Left ventricle myocardium superior (tissue), 1 donor: ENCODE measurements around the gene TMEM87A. TPM values are rescaled to one million over a fixed set of nuclear protein-coding genes. Genes with fewer than 3 reads are reported as not detected.
A peak's percentile ranks its signal among the peaks of the same experiment; 100 is the strongest.
"Not testable (repeated sequence)": the region's sequence is repeated elsewhere in the genome, so short reads cannot be mapped to it uniquely, and the experiment has no call there.

Experiments
- ATAC-seq: fragments of 200-7000 bp; cut with Tn5 transposase; one replicate; pipeline ENCODE4 v1.9.1; 2020; ENCODE audit warnings: mild to moderate bottlenecking, moderate library complexity
- DNase-seq: peaks from one replicate; pipeline ENCODE4 v3.0.0-alpha.2; 2020
- intact Hi-C: fragments of 100-400 bp; cut with micrococcal nuclease; formaldehyde crosslinking; loops from one replicate; pipeline ENCODE4 v1.11.0; 2022
- total RNA-seq: library from RNA; stranded (reverse); fragmentation: NEBNext Ultra II Directional; extraction: Animal tissue kit (Norgen Biotek cat#: 25700); gene quantifications from one replicate; pipeline ENCODE4 v1.2.1, GENCODE V29; 2021
- donor health status: DM: no; HTN: yes; CAD: no; lungs with severe emphysema.

TMEM87A gene
- total RNA-seq, 1 donor from 2014 or later: 16.4 TPM

GRCh38 chr15:42275780-42276391 lies 2.7 kb upstream of the TMEM87A start:
- DNase-seq (no peak), ATAC-seq (no peak)
- intact Hi-C loops: no loop called here

DNA sequence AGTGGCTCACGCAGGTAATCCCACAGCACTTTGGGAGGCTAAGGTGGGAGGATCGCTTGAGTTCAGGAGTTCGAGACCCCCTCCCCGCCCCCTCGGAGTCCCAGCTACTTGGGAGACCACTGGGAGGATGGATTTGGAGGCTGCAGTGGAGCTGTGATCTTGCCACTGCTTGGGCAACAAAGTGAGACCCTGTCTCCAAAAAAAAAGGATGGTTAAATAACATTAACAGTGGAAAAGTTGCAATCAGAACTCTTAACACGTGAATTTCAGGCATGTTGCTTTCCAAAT lies 1.4 kb upstream of the TMEM87A start:
- DNase-seq (no peak), ATAC-seq (no peak)
- intact Hi-C loops: no loop called here

GRCh38 chr15:42273900-42274701 lies 868 bp upstream of the TMEM87A start:
- ATAC-seq: peak; percentile 48
- intact Hi-C loops: no loop called here

DNA sequence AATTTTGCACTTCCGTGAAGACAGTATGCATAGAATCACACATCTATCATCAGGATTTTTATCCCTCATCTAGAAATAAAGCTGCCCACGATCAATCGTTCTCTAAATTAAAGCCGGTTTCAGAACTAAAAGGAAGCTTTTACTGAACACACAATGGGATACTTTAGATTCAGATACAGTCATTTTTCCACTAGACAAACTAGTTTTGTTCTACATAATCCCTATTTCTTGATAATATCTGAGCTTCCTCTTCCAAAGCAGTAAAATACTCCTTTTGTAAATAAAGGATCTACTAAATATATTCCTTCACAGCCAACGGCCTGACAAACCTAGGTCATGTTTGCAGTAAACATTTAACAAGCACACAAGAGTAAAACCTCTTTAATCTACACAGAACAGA lies 2.2 kb downstream of the TMEM87A start:
- intact Hi-C loops: no loop called here
- no peak for DNase-seq
- ATAC-seq: no peak

More at GRCh38 chr15:42273900-42274701, 868 bp upstream of the TMEM87A start:
- peak; percentile 78 for DNase-seq

GRCh38 chr15:42270551-42270950 lies 2.7 kb downstream of the TMEM87A start:
- ATAC-seq: no peak
- no peak for DNase-seq
- intact Hi-C loops: no loop called here

GRCh38 chr15:42267286-42267685 lies 5.9 kb downstream of the TMEM87A start:
- ATAC-seq (no peak), DNase-seq (no peak)
- intact Hi-C loops: no loop called here

DNA sequence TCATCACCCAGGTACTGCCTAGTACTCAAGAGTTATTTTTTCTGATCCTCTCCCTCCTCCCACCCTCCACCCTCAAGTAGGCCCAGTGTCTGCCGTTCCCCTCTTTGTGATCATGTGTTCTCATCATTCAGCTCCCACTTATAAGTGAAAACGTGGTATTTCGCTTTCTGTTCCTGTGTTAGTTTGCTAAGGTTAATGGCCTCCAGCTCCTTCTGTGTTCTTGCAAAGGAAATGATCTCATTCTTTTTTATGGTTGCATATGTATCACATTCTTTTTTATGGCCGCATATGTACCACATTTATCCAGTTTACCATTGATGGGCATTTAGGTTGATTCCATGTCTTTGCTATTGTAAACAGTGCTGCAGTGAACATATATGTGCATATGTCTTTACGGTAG lies 8.4 kb downstream of the TMEM87A start:
- DNase-seq (no peak), ATAC-seq (no peak)
- intact Hi-C loops: no loop called here

DNA sequence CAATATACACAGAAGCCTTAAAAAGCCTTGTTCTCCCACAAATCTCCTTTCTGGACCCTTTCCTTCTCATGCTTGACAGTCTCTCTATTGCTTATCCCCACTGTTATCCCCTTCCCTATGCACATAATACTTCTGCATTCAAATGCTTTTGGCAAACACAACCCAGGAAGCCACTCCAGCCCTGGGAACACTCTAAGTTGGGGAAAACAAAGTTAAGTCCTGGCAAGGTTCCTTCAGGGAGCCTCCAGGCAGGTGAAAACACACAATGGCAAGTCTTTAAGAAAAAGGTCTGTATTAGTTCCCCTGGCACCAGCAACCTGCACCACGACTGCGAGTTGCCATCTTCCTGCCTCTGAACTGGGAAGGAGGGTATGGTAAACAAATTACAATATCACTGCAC lies 19.9 kb downstream of the TMEM87A start:
- DNase-seq: no peak
- intact Hi-C loops: no loop called here
- ATAC-seq: no peak

DNA sequence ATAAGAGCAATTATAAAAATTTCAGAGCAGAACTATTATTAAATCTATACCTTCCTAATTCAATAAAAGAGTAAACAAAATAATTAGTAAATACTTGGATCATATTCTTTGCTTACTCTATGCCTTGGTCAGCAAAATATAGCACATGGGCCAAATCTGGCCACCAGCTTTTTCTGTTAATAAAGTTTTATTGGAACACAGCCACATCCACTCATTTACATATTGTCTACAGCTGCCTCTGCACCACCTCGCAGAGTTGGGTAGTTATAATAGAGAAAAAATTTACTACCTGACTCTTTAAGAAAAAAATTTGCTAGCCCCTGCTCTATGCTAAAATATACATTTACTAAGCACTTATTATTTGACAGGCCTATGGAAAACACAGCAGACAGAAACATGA lies 32.4 kb downstream of the TMEM87A start:
- DNase-seq (no peak), ATAC-seq (no peak)
- intact Hi-C loops: no loop called here

GRCh38 chr15:42239528-42240182 lies 33.6 kb downstream of the TMEM87A start:
- ATAC-seq (no peak), DNase-seq (no peak)
- intact Hi-C loops: no loop called here

DNA sequence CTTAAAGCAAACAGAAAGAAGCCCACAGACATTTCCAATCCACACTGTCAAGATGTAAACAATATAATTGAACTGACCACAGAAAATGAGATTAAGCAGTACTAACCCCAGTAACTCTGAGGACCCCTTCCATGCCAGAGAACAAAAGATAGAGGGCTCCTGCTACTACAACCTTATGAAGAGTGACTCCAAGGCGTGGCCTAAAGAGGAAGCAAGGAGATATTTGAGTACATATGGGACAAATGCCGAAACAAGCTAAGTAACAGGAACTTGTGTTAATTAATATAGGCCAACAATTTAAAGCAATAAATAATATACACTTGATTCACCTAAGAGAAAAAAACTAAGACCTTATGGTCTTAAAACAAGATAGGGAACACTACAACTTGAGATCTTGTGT lies 40.1 kb downstream of the TMEM87A start:
- intact Hi-C loops: no loop called here
- ATAC-seq: no peak
- no peak for DNase-seq

DNA sequence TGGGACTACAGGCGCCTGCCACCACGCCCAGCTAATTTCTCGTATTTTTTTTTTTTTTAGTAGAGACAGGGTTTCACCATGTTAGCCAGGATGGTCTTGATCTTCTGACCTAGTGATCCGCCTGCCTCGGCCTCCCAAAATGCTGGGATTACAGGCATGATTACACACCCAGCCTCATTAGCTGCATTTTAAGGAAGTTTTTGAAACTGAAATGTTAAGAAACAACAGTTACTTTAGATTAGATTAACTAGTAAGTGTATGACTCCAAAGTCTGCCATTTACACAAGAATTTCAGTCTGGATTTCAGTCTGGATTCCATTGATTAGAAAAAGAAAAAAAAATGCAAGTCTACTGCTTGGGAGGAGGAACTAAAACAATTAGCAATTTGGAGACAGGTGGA lies 40.6 kb downstream of the TMEM87A start:
- intact Hi-C loops: no loop called here
- DNase-seq (no peak), ATAC-seq (no peak)

- DNase-seq: no peak
- intact Hi-C loops: no loop called here
- ATAC-seq: no peak
Measured at GRCh38 chr15:42231088-42231487, 42.1 kb downstream of the TMEM87A start.

GRCh38 chr15:42228981-42229380 lies 44.3 kb downstream of the TMEM87A start:
- ATAC-seq, DNase-seq, intact Hi-C loops: not testable (repeated sequence)

- DNase-seq: no peak
- ATAC-seq: no peak
- intact Hi-C loops: no loop called here
Measured at GRCh38 chr15:42228036-42228435, 45.2 kb downstream of the TMEM87A start.

GRCh38 chr15:42226648-42227047 lies 46.6 kb downstream of the TMEM87A start:
- intact Hi-C loops: no loop called here

DNA sequence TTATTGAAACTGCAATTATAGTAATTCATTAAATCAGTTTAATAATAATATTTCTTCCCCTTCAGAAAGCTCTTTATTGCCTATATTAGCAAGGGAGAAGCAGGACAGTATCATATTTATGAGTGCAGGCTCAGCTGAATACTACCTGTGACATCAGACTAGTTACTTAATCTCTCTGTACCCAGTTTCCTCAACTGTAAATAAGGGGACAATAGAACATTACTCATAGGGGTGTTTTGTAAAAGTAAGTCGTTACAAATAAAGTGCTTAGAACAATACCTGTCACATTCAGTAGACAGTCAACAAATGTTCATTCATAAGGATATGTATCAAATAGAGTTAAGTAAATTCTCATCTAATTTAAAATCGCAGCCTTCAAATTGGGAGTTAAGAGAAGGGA lies 53.0 kb downstream of the TMEM87A start:
- intact Hi-C loops: no loop called here
- ATAC-seq (no peak), DNase-seq (no peak)

More at GRCh38 chr15:42226648-42227047, 46.6 kb downstream of the TMEM87A start:
- ATAC-seq (no peak), DNase-seq (no peak)

GRCh38 chr15:42218953-42219592 lies 54.2 kb downstream of the TMEM87A start:
- intact Hi-C loops: no loop called here
- DNase-seq (no peak), ATAC-seq (no peak)

GRCh38 chr15:42217568-42217967 lies 55.7 kb downstream of the TMEM87A start:
- DNase-seq (no peak), ATAC-seq (no peak)
- intact Hi-C loops: no loop called here
